Upper lobe of right lung (tissue), 1 donor: ENCODE data around the gene DRAM2. TPM values are rescaled to one million over a fixed set of nuclear protein-coding genes. Genes with fewer than 3 reads are reported as not detected.

Experiments
- ATAC-seq: fragments of 200-7000 bp; cut with Tn5 transposase; one replicate; pipeline ENCODE4 v1.9.1; 2020; ENCODE audit warnings: mild to moderate bottlenecking, moderate library complexity
- DNase-seq: peaks from one replicate; pipeline ENCODE4 v3.0.0-alpha.2; 2020
- H3K27ac ChIP-seq: fragments of 200-600 bp; one replicate; pipeline ENCODE4 v1.8.0; 2022
- H3K27me3 ChIP-seq: fragments of 200-600 bp; one replicate; pipeline ENCODE4 v1.8.0; 2022; ENCODE audit warnings: mild to moderate bottlenecking
- H3K36me3 ChIP-seq: fragments of 200-600 bp; one replicate; pipeline ENCODE4 v1.8.0; 2022
- H3K4me1 ChIP-seq: fragments of 200-600 bp; one replicate; pipeline ENCODE4 v1.8.0; 2022
- H3K4me3 ChIP-seq: fragments of 200-600 bp; one replicate; pipeline ENCODE4 v1.8.0; 2022; ENCODE audit warnings: mild to moderate bottlenecking
- H3K9me3 ChIP-seq: fragments of 200-600 bp; one replicate; pipeline ENCODE4 v1.8.0; 2022
- CTCF ChIP-seq: fragments of 200-600 bp; IDR thresholded peaks from one replicate; pipeline ENCODE4 v1.8.0; 2022; ENCODE audit warnings: antibody characterized with exemption
- intact Hi-C: fragments of 100-400 bp; cut with DNase I; formaldehyde crosslinking; loops from one replicate; pipeline ENCODE4 v1.11.0; 2022
- total RNA-seq: library from RNA; stranded (reverse); fragmentation: NEBNext Ultra II Directional; extraction: Animal tissue kit (Norgen Biotek cat#: 25700); gene quantifications from one replicate; pipeline ENCODE4 v1.2.1, GENCODE V29; 2021
- donor health status: DM: no; HTN: yes; CAD: no; lungs with severe emphysema.

The DRAM2 gene
- total RNA-seq, 1 donor from 2014 or later, result 50.8 TPM

- TF ChIP-seq CTCF, result no peak
- peaks cover 57% of the 10 kb centered on the region for H3K36me3 ChIP-seq
- H3K4me1 ChIP-seq, result peaks cover 15% of the 10 kb centered on the region
- no peak for ATAC-seq
- DNase-seq, result no peak
- no peak overlapping the region for H3K27ac ChIP-seq
- H3K4me3 ChIP-seq, result no peak overlapping the region
- no peaks in the 10 kb centered on the region for H3K27me3 ChIP-seq
- intact Hi-C loops, result no loop called here
- no peaks in the 10 kb centered on the region for H3K9me3 ChIP-seq
Observed at GRCh38 chr1:111148376-111148881, 8.5 kb upstream of the DRAM2 start.

- no peaks in the 10 kb centered on the region for H3K9me3 ChIP-seq
- intact Hi-C loops, result no loop called here
- no peaks in the 10 kb centered on the region for H3K27me3 ChIP-seq
- no peak overlapping the region for H3K27ac ChIP-seq
- H3K4me1 ChIP-seq, result peaks cover 15% of the 10 kb centered on the region
- ATAC-seq (no peak), DNase-seq (no peak)
- peaks cover 53% of the 10 kb centered on the region for H3K36me3 ChIP-seq
- TF ChIP-seq CTCF, result no peak
- H3K4me3 ChIP-seq, result no peak overlapping the region
Observed at GRCh38 chr1:111147948-111148347, 8.1 kb upstream of the DRAM2 start.

- ATAC-seq, result no peak
- DNase-seq, result no peak
- intact Hi-C loops, result no loop called here
- no peaks in the 10 kb centered on the region for H3K9me3 ChIP-seq
- no peak overlapping the region for H3K27ac ChIP-seq
- H3K4me3 ChIP-seq, result no peak overlapping the region
- H3K36me3 ChIP-seq, result peaks cover 37% of the 10 kb centered on the region
- H3K4me1 ChIP-seq, result peaks cover 28% of the 10 kb centered on the region
- no peaks in the 10 kb centered on the region for H3K27me3 ChIP-seq
- TF ChIP-seq CTCF, result no peak
Observed at GRCh38 chr1:111145963-111146768, 6.3 kb upstream of the DRAM2 start.

- H3K27ac ChIP-seq, result no peak overlapping the region
- no peak overlapping the region for H3K4me3 ChIP-seq
- H3K27me3 ChIP-seq, result no peaks in the 10 kb centered on the region
- H3K9me3 ChIP-seq, result no peaks in the 10 kb centered on the region
- TF ChIP-seq CTCF, result no peak
- peaks cover 28% of the 10 kb centered on the region for H3K4me1 ChIP-seq
- peak; percentile 21 for ATAC-seq
- peaks cover 31% of the 10 kb centered on the region for H3K36me3 ChIP-seq
- intact Hi-C loops, result no loop called here
- no peak for DNase-seq
Observed at GRCh38 chr1:111145542-111145941, 5.6 kb upstream of the DRAM2 start.

- Histone ChIP-seq H3K36me3 (peaks cover 8% of the 10 kb centered on the region), H3K27ac (no peak overlapping the region), H3K9me3 (no peaks in the 10 kb centered on the region), H3K4me1 (peaks cover 34% of the 10 kb centered on the region), H3K4me3 (no peak overlapping the region), H3K27me3 (no peaks in the 10 kb centered on the region)
- intact Hi-C loops, result no loop called here
- no peak for TF ChIP-seq CTCF
- ATAC-seq (no peak), DNase-seq (no peak)
Observed at GRCh38 chr1:111142356-111142975, 2.6 kb upstream of the DRAM2 start.
